AG09309 (cell line): ENCODE data around the gene MXD1.
A peak's percentile ranks its signal among the peaks of the same experiment; 100 is the strongest.

ENCODE experiments used
- DNase-seq: peaks from one replicate; pipeline ENCODE4 v3.0.0-alpha.2; 2010; ENCODE audit warnings: low read depth
- H3K4me3 ChIP-seq: 2 replicates; pipeline ENCODE4 v1.5.1; 2011; ENCODE audit warnings: mild to moderate bottlenecking, low read depth, low read length, moderate library complexity; ENCODE audit not compliant: control insufficient read depth
- TF ChIP-seq, protein P1 (sequence below): IDR thresholded peaks from 2 replicates; pipeline ENCODE4 v1.5.1; 2011; ENCODE audit warnings: mild to moderate bottlenecking, low read depth, low read length, inconsistent platforms; ENCODE audit not compliant: insufficient read depth, control insufficient read depth; ENCODE audit errors: missing control alignments

MXD1 gene

DNA sequence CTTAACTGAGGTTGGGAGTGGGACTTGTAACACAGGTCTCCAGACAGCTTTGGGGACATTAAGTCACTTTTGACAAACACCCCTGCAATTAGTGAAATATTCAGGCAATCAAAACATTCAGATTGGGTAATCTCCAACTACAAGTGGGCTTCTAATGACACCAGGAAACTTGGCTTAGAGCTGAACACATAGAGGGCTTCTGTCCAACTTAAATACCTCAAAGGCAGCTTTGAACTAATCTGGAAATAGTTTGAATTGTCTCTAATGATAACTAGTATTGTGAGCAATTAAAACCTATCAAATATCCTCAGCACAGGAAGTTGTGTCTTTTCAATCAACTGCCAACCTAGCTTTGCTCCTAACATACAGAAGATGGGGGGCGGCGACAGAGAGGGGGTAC is 51.6 kb downstream of the MXD1 start:
- no peak for DNase-seq
- H3K4me3 ChIP-seq = no peak overlapping the region
- TF ChIP-seq, protein P1, sequence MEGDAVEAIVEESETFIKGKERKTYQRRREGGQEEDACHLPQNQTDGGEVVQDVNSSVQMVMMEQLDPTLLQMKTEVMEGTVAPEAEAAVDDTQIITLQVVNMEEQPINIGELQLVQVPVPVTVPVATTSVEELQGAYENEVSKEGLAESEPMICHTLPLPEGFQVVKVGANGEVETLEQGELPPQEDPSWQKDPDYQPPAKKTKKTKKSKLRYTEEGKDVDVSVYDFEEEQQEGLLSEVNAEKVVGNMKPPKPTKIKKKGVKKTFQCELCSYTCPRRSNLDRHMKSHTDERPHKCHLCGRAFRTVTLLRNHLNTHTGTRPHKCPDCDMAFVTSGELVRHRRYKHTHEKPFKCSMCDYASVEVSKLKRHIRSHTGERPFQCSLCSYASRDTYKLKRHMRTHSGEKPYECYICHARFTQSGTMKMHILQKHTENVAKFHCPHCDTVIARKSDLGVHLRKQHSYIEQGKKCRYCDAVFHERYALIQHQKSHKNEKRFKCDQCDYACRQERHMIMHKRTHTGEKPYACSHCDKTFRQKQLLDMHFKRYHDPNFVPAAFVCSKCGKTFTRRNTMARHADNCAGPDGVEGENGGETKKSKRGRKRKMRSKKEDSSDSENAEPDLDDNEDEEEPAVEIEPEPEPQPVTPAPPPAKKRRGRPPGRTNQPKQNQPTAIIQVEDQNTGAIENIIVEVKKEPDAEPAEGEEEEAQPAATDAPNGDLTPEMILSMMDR = no peak

DNA sequence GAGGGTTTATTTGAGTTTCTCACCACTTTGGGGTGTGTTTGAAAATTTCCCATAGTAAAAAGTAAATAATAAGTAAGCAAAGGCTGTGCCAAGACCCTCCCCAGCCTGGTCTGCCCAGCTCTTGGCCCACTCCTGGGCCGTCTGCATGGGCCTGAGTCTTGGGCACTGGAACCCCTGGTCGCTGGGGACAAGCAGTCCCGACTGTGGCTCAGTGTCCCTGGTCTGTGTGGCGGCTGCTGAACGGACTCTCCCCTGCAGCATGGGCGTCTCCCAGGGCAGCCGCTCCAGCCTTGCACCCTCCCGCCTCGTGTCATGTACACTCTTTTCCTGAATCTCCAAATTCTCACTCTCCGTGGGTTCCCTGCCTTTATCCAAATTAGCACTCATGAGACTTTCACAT is 53.7 kb downstream of the MXD1 start:
- H3K4me3 ChIP-seq = no peak overlapping the region
- TF ChIP-seq, protein P1 = no peak
- DNase-seq = no peak

DNA sequence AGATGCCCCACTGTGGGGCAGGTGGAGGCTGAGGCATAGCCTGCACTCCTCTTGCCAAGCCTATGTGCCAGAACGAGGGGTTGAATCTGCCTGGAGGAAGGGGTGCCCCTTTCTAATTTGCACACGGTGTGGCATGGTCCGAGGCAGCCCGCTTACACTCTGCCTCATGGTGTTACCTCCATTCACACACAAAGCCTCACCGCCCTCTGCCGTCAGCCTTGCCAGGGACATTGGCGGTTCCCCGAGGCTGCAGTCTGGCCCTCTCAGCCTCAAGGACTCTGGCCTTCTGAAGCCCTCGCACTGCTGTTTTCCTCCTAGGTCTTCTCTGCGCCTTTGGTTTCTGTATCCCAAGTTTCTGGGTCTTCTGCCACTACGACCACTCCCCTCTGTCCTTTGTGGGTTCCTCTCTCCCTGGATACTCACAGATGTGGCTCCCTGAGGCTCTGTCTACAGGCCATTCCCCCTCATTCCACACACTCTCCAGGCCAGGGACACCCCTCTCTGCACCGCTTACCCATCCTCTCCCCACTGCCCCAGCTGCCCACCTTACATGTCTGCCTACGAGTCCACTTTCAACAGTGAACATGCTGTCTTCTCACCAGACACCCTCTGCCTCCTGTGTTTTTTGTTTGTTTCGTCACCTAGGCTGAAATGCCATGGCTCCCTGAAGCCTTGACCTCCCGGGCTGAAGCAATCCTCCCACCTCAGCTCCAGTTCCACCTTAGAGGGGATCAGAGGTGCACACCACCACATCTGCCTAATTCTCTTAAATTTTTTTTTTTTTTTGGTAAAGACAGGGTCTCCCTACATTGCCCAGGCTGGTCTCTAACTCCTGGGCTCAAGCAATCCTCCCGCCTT is 54.4 kb downstream of the MXD1 start:
- no peak overlapping the region for H3K4me3 ChIP-seq
- DNase-seq = no peak
- TF ChIP-seq, protein P1 = no peak

DNA sequence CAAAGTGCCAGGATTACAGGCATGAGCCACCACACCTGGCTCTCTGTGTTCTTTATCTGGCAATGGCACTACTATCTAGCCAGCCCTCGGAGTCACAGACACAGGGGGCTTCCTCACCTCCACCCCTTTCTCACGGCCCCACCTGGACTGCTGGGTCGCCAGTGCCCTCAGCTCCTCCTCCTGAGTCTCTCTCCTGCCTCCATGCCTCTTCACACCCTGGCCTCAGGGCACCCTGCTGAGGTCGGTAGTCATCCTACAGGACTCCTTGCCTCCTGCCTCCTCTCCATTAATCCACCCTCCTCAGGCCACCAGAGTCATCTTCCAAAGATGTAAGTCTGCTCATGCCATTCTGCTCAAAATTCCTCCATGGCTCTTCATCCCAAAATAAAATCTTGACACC is 55.1 kb downstream of the MXD1 start:
- no peak overlapping the region for H3K4me3 ChIP-seq
- no peak for DNase-seq
- TF ChIP-seq, protein P1 = no peak

DNA sequence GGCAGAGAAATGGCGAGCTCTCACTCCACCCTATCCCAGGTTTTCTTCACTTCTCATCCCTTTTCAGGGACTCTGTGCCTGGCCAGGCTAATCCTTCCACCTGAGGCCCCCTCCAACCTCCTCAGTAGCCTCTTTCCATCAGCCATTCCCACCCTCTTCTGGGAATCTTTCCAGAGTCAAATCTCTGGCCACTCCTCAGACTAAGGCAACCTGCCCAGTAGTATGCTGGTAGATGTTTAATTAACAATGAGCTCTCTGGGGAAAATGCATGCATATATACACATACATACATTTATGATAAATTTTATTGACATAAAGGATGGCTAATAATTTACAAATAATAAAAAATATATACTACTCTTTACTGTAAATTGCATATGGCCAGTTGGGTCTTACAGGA is 57.9 kb downstream of the MXD1 start:
- no peak overlapping the region for H3K4me3 ChIP-seq
- no peak for DNase-seq
- TF ChIP-seq, protein P1 = no peak

- DNase-seq = peak; percentile 47
- TF ChIP-seq, protein P1 = no peak
- no peak overlapping the region for H3K4me3 ChIP-seq
These were observed 58.4 kb downstream of the MXD1 start for GRCh38 chr2:69973335-69973735.
